ENCODE measurements around the gene RBFOX2. TPM values are rescaled to one million over a fixed set of nuclear protein-coding genes. Genes with fewer than 3 reads are reported as not detected.
A peak's percentile ranks its signal among the peaks of the same experiment; 100 is the strongest.

The RBFOX2 gene
- polyA plus RNA-seq, 1 of the 3 experiments (the other 2 are of a cell fraction): 115 TPM

DNA sequence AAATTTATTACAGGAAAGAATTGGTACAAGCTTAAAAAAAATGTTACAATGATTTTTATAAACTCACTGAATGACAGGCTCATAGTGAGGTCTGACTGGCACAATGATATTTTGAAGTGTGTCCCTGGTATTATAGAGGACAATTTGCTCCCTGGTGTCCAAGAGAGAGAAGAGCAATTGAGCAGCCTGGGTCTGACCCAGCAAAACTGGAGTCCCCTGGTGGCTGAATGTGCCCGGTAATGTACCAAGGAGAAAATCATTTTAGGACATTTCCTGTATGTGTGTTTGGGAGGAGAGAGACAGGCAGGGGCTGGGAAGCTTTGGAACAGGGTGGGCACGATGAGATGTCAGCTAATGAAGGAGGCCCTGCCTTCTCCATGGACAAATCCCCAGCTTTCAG is 185.7 kb downstream of the RBFOX2 start:
- Histone ChIP-seq H3K9me2 (no peaks in the 10 kb centered on the region), H2AFZ (ENCODE audit: low read depth) (no peak overlapping the region), H3K9me3 (no peaks in the 10 kb centered on the region), H3K4me2 (no peak overlapping the region), H3K4me3 (ENCODE audit: low read depth in 2 of 2, low read length in 1 of 2) (no peak overlapping the region; a peak in 1 of 4 replicates), H3K27me3 (ENCODE audit: insufficient read depth) (no peaks in the 10 kb centered on the region), H4K20me1 (ENCODE audit: insufficient read depth) (peaks cover 53% of the 10 kb centered on the region), H3K79me2 (ENCODE audit: insufficient read depth) (peaks cover 79% of the 10 kb centered on the region), H3K4me1 (ENCODE audit: control insufficient read depth in 1 of 2, insufficient read depth in 2 of 2, low read depth in 1 of 2, low read length in 1 of 2) (peaks cover 0 to 25% of the 10 kb centered on the region in 2 experiments; a peak in 3 of 4 replicates), H3K27ac (ENCODE audit: low read depth in 2 of 2, low read length in 1 of 2) (peak overlapping the region; percentile 9 to 59; a peak in 3 of 4 replicates), H3F3A (replicated peaks; ENCODE audit: insufficient read depth) (peaks cover 23% of the 10 kb centered on the region), H3K36me3 (replicated peaks in 1 of 2; ENCODE audit: control insufficient read depth in 1 of 2, insufficient read depth in 2 of 2, low read length in 1 of 2) (peaks cover 0 to 3% of the 10 kb centered on the region in 2 experiments), H3K9ac (no peak overlapping the region)
- DNase-seq: peak; percentile 49
- 22% methylated on average over 2 of the region's 2 CpGs for WGBS (ENCODE audit: low lambda C conversion rate)
- TF ChIP-seq POLR2AphosphoS5 (IDR thresholded peaks at IDR 0.05; ENCODE audit: low read depth, low read length) (no peak), RAD21 (IDR thresholded peaks at IDR 0.05; ENCODE audit: low read length) (peak; percentile 57), CHD2 (IDR thresholded peaks at IDR 0.05; ENCODE audit: low read length, partially characterized antibody) (no peak), SMC3 (IDR thresholded peaks at IDR 0.05; ENCODE audit: low read depth, low read length) (peak; percentile 52; the same call in 1 of the 2 replicates)
- TF ChIP-seq, protein P1, sequence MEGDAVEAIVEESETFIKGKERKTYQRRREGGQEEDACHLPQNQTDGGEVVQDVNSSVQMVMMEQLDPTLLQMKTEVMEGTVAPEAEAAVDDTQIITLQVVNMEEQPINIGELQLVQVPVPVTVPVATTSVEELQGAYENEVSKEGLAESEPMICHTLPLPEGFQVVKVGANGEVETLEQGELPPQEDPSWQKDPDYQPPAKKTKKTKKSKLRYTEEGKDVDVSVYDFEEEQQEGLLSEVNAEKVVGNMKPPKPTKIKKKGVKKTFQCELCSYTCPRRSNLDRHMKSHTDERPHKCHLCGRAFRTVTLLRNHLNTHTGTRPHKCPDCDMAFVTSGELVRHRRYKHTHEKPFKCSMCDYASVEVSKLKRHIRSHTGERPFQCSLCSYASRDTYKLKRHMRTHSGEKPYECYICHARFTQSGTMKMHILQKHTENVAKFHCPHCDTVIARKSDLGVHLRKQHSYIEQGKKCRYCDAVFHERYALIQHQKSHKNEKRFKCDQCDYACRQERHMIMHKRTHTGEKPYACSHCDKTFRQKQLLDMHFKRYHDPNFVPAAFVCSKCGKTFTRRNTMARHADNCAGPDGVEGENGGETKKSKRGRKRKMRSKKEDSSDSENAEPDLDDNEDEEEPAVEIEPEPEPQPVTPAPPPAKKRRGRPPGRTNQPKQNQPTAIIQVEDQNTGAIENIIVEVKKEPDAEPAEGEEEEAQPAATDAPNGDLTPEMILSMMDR (IDR thresholded peaks at IDR 0.05): peak; percentile 68
- ChIA-PET POLR2A (no interaction called here), CTCF (interaction anchor here (0.6 to 2.6 kb wide), 14 partner anchors 9 to 223 kb away, joined by 3 to 7 read pairs (median 4); no protein-coding TSS in a partner anchor)

DNA sequence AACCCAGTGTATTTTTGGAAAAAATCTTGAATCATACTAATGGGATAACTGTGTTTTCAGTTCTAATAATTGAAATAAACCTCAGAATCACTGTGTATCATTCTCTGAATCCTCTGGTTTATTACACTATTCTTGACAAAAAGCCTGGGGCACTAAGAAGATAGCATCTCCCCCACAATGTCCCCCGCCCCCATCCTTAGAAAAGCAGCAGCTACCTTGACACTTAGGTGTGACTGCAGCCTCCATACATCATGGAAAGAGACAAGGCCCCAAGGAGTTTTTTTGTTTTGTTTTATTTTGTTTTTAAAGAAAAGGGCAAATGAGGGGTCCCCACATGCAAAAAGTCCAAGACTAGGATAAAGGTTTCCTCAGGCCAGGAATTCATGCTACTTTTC is 186.1 kb downstream of the RBFOX2 start:
- Histone ChIP-seq H4K20me1 (ENCODE audit: insufficient read depth) (peaks cover 48% of the 10 kb centered on the region), H3K27ac (ENCODE audit: low read depth in 2 of 2, low read length in 1 of 2) (peak overlapping the region; percentile 9 to 59; a peak in 3 of 4 replicates), H3K9ac (no peak overlapping the region), H2AFZ (ENCODE audit: low read depth) (no peak overlapping the region), H3K79me2 (ENCODE audit: insufficient read depth) (peaks cover 79% of the 10 kb centered on the region), H3K9me2 (no peaks in the 10 kb centered on the region), H3K27me3 (ENCODE audit: insufficient read depth) (no peaks in the 10 kb centered on the region), H3F3A (replicated peaks; ENCODE audit: insufficient read depth) (peaks cover 23% of the 10 kb centered on the region), H3K9me3 (no peaks in the 10 kb centered on the region), H3K36me3 (replicated peaks in 1 of 2; ENCODE audit: control insufficient read depth in 1 of 2, insufficient read depth in 2 of 2, low read length in 1 of 2) (peaks cover 0 to 3% of the 10 kb centered on the region in 2 experiments), H3K4me1 (ENCODE audit: control insufficient read depth in 1 of 2, insufficient read depth in 2 of 2, low read depth in 1 of 2, low read length in 1 of 2) (peaks cover 4 to 30% of the 10 kb centered on the region in 2 experiments; a peak in 3 of 4 replicates), H3K4me3 (ENCODE audit: low read depth in 2 of 2, low read length in 1 of 2) (no peak overlapping the region; a peak in 1 of 4 replicates), H3K4me2 (no peak overlapping the region)
- TF ChIP-seq TAF1 (IDR thresholded peaks at IDR 0.05; ENCODE audit: borderline replicate concordance, low read depth, low read length) (no peak), MEF2A (IDR thresholded peaks at IDR 0.05; ENCODE audit: borderline replicate concordance, low read depth) (no peak), PBX3 (IDR thresholded peaks at IDR 0.05) (no peak), RFX5 (IDR thresholded peaks at IDR 0.05; ENCODE audit: low read length) (no peak), MXI1 (IDR thresholded peaks at IDR 0.05; ENCODE audit: low read depth, low read length) (no peak), EP300 (IDR thresholded peaks at IDR 0.05; ENCODE audit: borderline replicate concordance in 1 of 2, low read depth in 1 of 2, low read length in 1 of 2) (no peak), RXRA (IDR thresholded peaks at IDR 0.05; ENCODE audit: borderline replicate concordance, low read depth) (no peak), SMC3 (IDR thresholded peaks at IDR 0.05; ENCODE audit: low read depth, low read length) (no peak), YY1 (IDR thresholded peaks at IDR 0.05; ENCODE audit: low read depth) (no peak), TCF12 (IDR thresholded peaks at IDR 0.05) (no peak), ELF1 (IDR thresholded peaks at IDR 0.05) (no peak), EZH2phosphoT487 (IDR thresholded peaks at IDR 0.05; ENCODE audit: borderline replicate concordance, low read depth) (no peak), TEAD4 (IDR thresholded peaks at IDR 0.05; ENCODE audit: borderline replicate concordance, insufficient read depth) (no peak)
- TF ChIP-seq, protein P2, sequence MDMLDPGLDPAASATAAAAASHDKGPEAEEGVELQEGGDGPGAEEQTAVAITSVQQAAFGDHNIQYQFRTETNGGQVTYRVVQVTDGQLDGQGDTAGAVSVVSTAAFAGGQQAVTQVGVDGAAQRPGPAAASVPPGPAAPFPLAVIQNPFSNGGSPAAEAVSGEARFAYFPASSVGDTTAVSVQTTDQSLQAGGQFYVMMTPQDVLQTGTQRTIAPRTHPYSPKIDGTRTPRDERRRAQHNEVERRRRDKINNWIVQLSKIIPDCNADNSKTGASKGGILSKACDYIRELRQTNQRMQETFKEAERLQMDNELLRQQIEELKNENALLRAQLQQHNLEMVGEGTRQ (IDR thresholded peaks at IDR 0.05; ENCODE audit: borderline replicate concordance, low read depth, low read length): no peak
- WGBS (ENCODE audit: low lambda C conversion rate): 100% methylated on average over 1 of the region's 1 CpG
- no peak for DNase-seq
- CTCF ChIA-PET: interaction anchor here (0.6 to 2.6 kb wide), 12 partner anchors 10 to 223 kb away, joined by 3 to 7 read pairs (median 4); no protein-coding TSS in a partner anchor
- POLR2A ChIA-PET: no interaction called here
